LoVo (cell line): ENCODE data around the gene RPL18.

Experiments
- DNase-seq: peaks from one replicate; pipeline ENCODE4 v3.0.0-alpha.2; 2016; ENCODE audit warnings: low spot score

Gene RPL18

DNA sequence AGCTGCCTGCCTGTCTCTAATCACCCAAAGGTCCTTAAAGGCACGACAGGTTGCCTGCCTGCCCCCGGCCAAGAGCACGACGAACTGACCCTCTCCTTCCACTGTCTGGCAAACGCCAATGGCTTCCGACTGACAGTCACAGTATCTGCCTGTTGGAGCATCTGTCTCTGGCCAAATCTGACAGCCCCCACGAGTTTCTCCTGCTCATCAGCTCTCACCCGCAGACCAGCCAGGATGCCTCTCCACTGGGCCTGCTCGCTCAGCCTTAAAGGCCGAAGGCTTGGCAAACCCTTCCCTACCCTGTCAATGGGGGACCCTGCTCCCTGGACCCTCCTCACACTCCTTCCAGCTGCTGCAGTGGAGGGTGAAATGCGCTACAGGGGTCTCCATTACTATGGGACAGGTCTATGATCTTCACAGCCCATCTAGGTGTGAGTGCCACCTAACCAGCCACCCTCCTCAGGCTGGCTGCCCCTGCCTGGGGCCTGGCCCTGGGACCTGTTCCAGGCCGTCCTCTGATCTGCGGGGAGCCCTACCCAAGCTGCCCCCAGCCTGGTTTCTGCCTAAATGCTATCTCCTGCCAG, 5.0 kb downstream of the RPL18 start:
- DNase-seq: no peak

DNA sequence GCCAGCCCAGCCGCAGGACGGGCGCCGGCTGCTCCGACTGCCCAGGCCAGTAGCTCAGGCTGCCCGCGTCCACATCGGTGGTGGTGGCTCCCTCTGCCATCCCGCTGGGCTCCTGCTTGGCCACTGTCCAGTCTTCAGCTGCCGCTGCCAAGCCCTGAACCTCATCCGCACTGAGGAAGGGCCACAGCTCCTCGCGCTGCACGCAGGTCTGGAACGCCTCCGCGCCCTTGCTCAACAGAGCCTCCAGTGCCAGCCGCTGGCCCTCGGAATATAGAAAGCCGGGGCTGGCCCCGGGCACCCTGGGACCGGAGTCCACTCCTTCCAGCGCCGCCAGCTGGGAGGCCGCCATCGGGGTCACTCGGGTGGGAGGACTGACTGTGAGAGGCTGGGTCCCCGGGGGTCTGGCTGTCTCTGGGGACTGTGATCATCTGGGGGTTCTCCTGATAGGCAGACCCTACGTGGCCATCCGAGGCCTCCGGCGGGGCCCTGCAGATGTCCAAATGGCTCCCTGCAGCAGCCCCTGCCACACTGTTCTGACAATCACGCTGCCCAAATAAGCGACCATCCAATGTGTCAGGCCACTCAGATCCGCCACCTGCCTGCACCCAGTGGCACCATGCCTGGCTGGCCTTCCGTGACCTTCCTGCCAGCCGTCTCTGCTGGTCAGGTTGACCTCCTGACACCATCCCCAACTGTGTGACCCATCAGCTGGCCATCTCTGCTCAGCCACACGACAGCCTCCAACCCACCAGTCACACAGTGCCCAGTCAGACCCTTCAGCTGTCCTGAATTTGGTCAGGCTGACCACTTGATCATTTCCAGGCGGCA, 5.7 kb downstream of the RPL18 start:
- DNase-seq: no peak

DNA sequence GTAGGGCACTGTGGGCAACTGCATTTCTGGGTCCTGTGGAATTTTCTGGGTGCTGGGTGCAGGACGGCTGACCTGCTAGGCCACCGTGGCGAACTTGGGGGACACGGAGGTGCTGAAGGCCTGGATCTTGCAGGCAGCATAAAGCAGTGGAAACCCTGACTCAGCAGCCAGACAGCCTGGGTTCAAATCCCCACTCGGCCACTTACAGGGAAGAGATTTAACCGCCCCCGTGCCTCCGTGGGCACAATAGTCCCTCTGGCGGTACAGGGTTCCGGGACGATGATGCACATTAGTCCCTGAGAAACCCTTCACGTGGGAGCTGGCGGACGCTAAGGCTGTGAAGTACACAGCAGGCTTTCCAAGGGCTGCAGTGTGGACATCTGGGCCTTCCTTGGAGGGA, 7.1 kb downstream of the RPL18 start:
- DNase-seq: no peak

DNA sequence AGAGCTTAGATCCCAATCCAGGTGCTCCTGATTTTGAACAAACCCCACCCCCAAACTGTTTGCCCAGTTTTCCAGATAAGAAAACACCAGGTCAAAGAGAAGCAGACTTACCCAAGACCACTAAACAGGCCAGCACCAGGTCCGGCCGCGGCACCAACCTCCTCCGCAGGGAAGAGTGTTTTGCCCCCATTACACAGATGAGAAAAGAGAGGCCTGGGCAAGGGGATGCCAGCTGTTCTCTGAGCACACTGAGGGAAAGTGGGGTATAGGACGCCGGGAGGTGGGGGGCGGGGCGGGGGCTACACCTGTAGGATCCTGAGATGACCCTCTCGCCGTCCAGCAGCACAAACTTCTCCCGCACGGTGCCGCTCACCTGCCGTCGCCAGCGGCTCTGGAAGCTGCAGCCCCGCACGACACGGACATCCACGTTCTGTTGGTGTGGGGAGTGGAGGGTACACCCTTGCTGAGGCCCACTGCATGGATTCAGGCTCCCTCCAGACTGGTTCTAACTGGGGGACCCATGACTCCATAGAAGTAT, 9.3 kb downstream of the RPL18 start:
- no peak for DNase-seq

DNA sequence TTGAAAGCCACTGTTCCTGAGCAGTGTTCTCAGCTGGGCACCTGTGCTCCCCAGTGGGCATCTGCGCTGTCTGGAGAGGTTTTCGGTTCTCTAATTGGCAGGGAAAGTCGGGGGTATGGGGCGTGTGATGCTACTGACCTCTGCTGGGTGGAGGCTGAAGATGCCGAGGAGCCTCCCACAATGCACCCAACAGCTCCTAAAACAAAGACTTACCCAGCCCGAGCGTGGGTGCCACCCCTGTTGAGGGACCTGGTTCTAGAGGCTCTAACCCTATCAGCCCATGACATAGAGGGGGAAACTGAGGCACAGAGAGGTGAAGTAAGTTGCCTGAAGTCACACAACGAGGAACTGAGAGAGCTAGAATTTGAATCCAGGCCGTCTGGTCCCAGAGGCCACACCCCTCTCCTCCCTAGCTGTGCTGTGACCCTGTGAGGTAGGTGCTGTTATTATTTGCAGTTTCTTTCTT, 10.1 kb downstream of the RPL18 start:
- DNase-seq: peak; percentile 36

DNA sequence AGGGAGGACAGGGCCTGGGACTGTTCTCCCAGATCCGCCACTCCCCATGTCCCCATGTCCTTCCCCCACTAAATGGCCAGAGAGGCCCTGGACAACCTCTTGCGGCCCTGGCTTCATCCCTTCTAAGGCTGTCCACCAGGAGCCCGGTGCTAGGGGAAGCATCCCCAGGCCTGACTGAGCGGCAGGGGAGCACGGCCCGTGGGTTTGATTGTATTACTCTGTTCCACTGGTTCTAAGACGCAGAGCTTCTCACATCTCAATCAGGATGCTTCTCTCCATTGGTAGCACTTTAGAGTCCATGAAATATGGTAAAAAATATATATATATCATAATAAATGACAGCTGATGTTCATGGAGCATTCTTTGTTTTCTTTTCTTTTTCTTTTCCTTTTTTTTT, 11.6 kb downstream of the RPL18 start:
- DNase-seq: no peak

DNA sequence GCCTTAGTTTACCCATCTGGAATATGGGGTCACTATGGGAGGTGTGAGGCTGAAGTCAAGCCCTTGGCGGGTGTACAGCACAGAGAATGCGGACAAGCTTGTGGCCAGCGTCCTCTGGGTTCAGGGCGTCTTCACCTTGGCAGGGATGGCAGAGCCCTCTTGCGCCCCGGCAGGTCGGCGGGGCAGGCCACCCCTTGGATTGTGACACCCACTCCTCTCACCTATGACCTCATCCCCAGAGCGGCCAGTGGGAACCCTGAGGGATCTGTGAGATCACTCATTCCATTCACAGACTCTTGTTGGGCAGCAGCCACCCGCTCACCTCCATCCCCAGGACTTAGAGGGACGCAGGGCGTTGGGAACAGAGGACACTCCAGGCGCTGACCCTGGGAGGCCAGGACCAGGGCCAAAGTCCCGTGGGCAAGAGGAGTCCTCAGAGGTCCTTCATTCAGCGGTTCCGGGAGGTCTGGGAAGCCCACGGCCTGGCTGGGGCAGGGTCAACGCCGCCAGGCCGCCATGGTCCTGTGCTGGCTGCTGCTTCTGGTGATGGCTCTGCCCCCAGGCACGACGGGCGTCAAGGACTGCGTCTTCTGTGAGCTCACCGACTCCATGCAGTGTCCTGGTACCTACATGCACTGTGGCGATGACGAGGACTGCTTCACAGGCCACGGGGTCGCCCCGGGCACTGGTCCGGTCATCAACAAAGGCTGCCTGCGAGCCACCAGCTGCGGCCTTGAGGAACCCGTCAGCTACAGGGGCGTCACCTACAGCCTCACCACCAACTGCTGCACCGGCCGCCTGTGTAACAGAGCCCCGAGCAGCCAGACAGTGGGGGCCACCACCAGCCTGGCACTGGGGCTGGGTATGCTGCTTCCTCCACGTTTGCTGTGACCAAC, 12.3 kb downstream of the RPL18 start, which contains the start of gene SPACA4:
Gene SPACA4, plus strand, starts transcription at position 280 of the 896 bp plus-strand sequence. Its CDS starts 237 bp downstream, at position 517.
- no peak for DNase-seq

DNA sequence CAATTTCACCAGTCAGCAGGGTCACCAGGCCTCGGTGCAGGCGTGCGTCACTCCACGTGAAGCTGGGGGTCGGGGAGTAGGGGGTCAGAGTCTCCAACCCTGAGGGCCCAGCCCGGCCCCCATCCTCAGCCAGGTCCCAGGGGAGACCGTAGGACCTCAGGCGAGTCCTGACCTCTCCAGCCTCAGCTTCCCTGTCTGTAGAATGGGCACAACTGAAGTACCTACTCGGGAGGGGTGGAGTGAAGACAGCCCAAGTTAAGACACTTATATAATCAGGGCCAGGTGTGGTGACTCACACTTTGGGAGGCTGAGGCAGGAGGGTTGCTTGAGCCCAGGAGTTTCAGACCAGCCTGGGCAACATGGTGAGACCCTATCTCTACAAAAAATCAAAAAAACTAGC, 15.1 kb downstream of the RPL18 start:
- DNase-seq: no peak

DNA sequence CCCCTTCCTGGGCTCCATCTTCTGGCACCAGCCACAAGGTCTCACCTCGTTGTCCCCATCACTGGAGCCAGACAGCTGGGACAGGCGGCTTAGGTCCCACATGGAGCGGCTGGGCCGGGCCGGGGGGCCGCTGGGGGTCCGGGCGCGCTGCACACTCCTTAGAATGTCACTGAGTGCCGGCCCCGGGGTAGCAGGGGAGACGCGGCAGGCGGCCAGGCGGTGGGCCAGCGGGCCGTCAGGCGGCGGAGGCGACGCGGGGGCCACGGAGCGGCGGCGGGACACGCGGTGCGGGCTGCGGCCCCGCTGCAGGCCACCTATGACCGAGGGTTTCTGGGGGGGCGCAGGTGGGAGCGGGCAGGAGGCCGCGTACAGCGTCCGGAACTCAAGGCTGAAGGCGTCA, 15.5 kb downstream of the RPL18 start:
- no peak for DNase-seq

DNA sequence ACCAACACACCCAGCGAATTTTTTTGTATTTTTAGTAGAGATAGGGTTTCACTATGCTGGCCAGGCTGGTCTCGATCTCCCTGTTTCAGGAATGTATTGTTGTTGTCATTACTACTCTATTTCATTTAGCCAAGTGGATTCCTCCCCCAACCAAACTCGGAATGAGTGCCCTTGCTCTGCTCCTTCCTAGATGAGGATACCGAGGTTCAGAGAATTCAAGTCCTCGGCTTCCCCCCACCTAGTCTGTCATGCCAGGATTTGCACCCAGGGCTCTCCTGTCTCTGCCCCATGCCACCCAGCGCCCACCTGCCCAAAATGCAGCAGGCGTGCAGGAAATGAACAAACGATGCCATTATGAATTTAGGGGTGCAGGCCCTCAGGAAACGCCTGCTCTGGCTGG, 16.0 kb downstream of the RPL18 start:
- DNase-seq: no peak

DNA sequence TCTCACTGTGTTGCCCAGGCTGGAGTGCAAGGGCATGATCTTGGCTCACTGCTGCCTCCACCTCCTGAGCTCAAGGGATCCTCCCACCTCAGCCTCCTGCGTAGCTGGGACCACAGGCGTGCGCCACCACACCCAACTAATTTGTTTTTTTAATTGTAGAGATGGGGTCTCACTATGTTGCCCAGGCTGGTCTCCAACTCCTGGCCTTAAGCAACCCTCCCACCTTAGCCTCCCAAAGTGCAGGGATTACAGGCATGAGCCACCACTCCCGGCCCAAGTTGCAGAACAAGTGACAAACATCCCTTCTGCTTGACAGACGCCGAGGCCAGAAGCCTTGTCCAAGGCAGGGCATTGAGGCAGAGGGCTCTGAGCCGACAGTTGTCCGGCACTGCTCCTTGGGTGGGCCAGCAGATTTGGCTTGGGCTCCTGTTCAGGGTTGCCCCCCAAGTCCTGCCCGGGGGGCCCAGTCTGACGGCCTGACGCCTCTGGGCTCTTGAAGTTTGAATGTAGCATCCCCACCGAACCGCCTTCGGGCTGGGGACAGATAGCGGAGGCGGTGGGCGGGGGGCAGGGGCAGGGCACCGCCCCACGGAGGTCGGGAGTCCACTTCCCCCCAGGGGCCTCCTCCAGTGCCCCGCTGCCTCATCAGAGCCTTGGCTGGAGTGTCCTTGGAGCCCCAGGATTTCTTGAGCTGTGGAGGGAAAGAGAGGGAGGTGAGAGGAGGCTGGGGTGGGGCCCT, 18.1 kb downstream of the RPL18 start:
- no peak for DNase-seq

DNA sequence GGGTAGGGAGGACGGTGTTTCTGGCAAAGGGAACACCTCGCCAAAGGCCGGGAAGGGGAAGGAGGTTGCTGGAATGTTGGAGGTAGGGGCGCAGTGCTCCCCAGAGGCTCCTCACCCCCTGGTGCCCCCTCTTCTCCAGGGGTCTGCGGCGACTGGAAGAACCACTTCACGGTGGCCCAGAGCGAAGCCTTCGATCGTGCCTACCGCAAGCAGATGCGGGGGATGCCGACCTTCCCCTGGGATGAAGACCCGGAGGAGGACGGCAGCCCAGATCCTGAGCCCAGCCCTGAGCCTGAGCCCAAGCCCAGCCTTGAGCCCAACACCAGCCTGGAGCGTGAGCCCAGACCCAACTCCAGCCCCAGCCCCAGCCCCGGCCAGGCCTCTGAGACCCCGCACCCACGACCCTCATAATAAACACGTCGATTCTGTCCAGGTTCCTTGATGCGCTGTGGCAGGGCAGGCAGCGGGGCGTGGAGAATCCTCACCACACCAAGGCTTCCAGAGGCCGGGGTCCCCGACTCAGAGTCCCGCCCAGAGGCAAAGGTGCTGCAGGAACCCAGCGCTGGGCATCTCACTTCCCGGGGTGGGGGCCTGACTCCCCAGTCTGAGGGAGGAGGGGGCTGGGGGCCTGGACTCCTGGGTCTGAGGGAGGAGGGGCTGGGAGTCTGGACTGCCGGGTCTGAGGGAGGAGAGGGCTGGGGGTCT, 19.8 kb downstream of the RPL18 start:
- DNase-seq: no peak

DNA sequence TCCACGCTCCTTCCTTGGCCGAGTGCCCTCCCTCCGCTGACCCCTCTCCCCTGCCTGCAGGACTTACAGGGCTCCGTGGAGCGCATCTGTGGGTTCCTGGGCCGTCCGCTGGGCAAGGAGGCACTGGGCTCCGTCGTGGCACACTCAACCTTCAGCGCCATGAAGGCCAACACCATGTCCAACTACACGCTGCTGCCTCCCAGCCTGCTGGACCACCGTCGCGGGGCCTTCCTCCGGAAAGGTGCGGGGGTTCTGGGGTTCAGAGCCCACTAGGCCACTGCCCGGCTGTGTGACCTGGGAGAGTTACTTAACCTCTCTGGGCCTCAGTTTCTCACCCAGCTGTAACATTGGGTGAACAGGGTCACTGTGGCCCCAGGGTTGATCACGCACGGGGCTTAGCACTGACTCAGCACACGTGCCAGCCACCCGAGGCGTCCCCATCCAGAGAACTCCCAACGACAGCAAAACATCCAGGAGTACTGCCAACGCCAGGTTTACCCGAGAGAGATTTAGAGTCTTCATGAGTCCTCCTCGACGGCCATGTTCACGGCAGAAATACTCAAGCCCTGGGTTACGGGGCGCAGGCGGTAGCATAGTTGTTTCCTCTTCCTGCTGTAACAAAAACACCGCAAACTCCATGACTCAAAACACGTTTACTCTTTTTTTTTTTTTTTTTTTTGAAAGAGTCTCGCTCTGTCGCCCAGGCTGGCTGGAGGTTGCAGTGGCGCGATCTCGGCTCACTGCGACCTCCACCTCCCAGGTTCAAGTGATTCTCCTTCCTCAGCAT, 22.1 kb downstream of the RPL18 start:
- no peak for DNase-seq

DNA sequence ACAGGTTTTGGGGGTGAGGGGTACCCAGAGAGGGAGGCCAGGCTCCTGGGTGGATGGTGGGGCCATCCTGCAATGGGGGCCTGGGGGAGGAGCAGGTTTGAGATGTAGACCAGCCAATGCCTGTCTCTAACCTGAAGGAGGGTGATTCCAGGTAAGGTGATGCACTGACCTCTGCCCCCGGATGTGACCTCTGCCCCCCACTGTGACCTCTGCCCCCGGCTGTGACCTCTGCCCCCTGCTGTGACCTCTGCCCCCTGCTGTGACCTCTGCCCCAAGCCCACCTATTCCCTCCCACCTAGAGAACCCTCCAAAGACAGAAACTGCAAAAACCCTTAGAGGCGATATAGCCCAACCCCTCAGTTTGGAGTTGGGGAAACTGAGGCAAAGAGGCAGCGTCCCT, 22.7 kb downstream of the RPL18 start:
- no peak for DNase-seq

DNA sequence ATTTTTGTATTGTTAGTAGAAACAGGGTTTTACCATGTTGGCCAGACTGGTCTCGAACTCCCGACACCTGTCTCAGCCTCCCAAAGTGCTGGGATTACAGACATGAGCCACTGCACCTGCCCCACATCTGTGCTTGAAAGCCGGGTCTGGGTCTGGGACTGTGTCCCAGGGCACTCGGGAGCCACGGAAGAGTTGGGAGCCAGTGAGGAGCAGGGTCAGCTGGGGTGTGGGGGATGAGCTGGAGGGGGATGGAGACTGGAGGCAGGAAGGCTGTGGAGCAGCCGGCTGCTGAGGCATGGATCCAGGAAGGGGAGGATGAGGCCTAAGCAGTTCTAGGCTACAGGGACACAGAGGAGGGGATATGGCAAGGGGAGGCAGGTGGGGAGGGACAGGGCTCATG, 23.1 kb downstream of the RPL18 start:
- DNase-seq: no peak

DNA sequence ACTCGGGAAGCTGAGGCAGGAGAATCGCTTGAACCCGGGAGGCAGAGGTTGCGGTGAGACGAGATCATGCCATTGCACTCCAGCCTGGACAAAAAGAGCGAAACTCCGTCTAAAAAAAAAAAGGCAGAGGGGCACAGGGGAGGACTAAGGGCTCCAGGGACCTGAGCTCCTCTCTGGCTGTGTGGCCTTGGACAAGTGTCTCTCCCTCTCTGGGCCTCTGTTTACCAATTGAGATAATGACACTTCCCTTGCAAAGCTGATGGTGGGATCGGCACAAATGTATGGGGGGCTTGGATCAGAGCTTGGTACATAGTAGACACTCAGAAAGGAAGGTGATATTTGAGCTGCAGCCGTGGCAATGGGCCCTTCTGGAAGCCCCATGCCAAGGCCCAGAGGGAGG, 23.8 kb downstream of the RPL18 start:
- no peak for DNase-seq

DNA sequence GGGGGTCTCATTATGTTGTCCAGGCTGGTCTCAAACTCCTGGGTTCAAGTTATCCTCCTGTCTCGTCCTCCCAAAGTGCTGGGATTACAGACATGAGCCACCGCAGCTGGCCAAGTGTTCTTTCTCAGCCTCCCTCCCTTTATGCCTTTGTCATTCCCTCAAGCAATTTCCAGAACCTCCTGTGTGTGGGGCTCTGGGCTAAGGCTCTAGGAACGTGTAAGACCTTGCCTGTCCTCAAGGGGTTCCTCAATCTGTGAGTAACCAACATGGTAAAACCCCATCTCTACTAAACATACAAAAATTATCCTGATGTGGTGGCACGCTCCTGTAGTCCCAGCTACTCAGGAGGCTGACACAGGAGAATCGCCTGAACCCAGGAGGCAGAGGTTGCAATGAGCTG, 28.0 kb downstream of the RPL18 start:
- no peak for DNase-seq

DNA sequence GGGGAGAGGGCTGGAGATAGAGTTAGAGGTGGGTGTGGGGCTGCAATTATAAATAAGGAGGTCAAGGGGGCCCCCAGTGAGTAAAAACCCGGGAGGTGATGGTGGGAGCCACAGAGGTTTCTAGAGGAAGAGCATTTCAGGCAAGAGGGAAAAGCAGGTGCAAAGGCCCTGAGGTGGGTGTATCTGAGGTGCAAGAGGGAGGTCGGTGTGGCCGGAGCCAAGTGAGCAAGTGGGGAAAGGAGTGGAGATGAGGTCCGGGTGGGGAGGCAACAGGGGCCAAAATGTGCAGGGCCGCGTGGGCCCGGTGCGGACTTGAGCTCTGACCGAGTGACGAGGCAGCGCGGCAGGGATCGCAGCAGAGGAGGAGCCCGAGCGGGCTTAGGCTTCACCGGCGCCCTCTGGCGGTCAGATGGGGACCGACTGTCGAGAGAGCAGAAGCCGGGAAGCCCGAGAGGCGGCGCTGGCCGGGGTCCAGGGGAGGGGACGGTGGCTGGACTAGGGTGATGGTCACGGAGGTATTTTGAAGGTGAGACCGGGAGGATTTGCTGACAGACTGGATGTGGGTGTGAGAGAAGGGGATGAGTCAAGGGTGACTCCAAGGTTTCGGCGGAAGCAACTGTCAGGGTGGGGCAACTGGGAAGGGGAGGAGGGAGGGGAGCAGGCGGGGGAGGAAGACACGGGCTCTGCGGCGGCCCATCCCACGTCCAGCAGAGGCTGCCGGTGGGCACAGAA, 30.1 kb downstream of the RPL18 start:
- DNase-seq: peak; percentile 92

DNA sequence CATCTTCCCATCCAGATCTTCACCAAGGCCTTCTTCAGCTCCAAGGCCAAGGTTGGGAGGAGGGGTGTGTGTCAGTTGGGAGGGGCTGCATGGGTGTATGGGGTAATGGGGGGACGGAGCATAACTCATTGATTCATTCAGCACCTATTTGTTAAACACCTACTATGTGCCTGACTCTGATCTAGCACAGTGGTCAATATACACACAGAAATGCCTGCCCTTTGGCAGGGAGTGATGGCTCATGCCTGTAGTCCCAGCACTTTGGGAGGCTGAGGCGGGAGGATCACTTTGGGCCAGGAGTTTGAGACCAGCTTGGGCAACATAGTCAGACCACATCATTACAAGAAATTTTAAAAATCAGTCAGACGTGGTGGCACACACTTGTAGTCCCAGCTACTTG, 31.6 kb downstream of the RPL18 start:
- DNase-seq: no peak

DNA sequence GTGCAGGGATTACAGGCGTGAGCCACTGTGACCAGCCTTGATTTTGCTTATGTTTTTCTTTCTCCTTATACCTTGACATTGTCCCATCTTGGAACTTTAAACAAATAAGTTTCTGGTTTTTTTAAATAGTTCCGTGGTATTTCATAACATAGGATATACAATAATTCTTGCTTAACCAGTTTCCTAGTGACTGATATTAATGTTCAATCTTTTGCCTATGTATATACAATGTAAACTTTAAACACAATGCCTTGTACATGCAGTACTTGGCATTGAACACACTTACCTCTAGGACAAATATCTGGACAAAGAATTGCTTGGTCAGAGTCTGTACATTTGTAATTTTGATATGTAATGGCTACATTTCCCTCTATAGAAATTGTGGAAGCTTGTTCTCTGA, 36.8 kb downstream of the RPL18 start:
- no peak for DNase-seq
